CD4-positive, alpha-beta T cell treated with Interleukin-10 for 1 hour (primary cell): ENCODE data around the gene NR6A1.

Experiments used
- DNase-seq: peaks from one replicate; pipeline ENCODE4 v3.0.0-alpha.2; 2020

The NR6A1 gene

GRCh38 chr9:124771021-124771866 is at the start of gene NR6A1:
NR6A1 (minus strand) TSS chr9:124771311.
- peak; percentile 95 for DNase-seq

GRCh38 chr9:124818431-124819281 is 47.5 kb upstream of the NR6A1 start:
- DNase-seq = no peak

GRCh38 chr9:124815601-124816000 is 44.5 kb upstream of the NR6A1 start:
- DNase-seq = no peak

- no peak for DNase-seq
Measured at GRCh38 chr9:124814164-124814535, 43.0 kb upstream of the NR6A1 start.

GRCh38 chr9:124813501-124814163 is 42.5 kb upstream of the NR6A1 start:
- no peak for DNase-seq

GRCh38 chr9:124813041-124813440 is 41.9 kb upstream of the NR6A1 start:
- DNase-seq = no peak

- no peak for DNase-seq
Measured at GRCh38 chr9:124812441-124812876, 41.3 kb upstream of the NR6A1 start.

- DNase-seq = no peak
Measured at GRCh38 chr9:124810663-124811355, 39.7 kb upstream of the NR6A1 start.

GRCh38 chr9:124809741-124810500 is 38.8 kb upstream of the NR6A1 start:
- no peak for DNase-seq

GRCh38 chr9:124809211-124809610 is 38.1 kb upstream of the NR6A1 start:
- no peak for DNase-seq

- DNase-seq = no peak
Measured at GRCh38 chr9:124808246-124808956, 37.3 kb upstream of the NR6A1 start.

- no peak for DNase-seq
Measured at GRCh38 chr9:124805186-124805585, 34.1 kb upstream of the NR6A1 start.

- DNase-seq = no peak
Measured at GRCh38 chr9:124803911-124804310, 32.8 kb upstream of the NR6A1 start.

- DNase-seq = no peak
Measured at GRCh38 chr9:124802426-124802825, 31.3 kb upstream of the NR6A1 start.

- no peak for DNase-seq
Measured at GRCh38 chr9:124801356-124801755, 30.2 kb upstream of the NR6A1 start.

GRCh38 chr9:124800306-124801259 is 29.5 kb upstream of the NR6A1 start:
- peak; percentile 7 for DNase-seq

- DNase-seq = no peak
Measured at GRCh38 chr9:124799274-124800006, 28.3 kb upstream of the NR6A1 start.

- no peak for DNase-seq
Measured at GRCh38 chr9:124797343-124798103, 26.4 kb upstream of the NR6A1 start.
